ENCODE results near the gene ADAM10. TPM values are rescaled to one million over a fixed set of nuclear protein-coding genes. Genes with fewer than 3 reads are reported as not detected.
A peak's percentile ranks its signal among the peaks of the same experiment; 100 is the strongest.

The ADAM10 gene
- total and polyA plus RNA-seq, 11 donors, result 8.4 to 128 (median 67.0) TPM

DNA sequence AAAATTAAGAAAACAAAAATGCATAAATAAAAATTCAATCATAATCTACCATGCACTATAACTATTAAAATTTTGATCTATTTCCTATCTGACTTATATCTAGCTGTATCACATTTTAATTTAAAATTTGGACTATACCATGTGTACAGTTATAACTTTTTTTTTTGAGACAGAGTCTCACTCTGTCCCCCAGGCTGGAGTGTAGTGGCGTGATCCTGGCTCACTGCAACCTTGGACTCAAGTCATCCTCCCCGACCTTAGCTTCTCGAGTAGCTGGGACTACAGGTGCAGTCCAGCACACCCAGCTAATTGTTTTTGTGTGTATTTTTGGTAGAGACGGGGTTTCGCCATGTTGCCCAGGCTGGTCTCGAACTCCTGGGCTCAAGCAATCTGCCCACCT lies 119.9 kb downstream of the ADAM10 start:
- Histone ChIP-seq H3K27me3 (no peaks in the 10 kb centered on the region), H3K4me1 (peaks cover 0 to 37% (median 19%) of the 10 kb centered on the region in 12 donors), H3K27ac (peak overlapping the region in 5 of 12 donors; percentile 27 to 89 (median 77)), H3K36me3 (peaks cover 0 to 50% (median 40%) of the 10 kb centered on the region in 9 donors), H3K4me3 (no peak overlapping the region), H3K9me3 (no peaks in the 10 kb centered on the region)
- TF ChIP-seq, protein P1, sequence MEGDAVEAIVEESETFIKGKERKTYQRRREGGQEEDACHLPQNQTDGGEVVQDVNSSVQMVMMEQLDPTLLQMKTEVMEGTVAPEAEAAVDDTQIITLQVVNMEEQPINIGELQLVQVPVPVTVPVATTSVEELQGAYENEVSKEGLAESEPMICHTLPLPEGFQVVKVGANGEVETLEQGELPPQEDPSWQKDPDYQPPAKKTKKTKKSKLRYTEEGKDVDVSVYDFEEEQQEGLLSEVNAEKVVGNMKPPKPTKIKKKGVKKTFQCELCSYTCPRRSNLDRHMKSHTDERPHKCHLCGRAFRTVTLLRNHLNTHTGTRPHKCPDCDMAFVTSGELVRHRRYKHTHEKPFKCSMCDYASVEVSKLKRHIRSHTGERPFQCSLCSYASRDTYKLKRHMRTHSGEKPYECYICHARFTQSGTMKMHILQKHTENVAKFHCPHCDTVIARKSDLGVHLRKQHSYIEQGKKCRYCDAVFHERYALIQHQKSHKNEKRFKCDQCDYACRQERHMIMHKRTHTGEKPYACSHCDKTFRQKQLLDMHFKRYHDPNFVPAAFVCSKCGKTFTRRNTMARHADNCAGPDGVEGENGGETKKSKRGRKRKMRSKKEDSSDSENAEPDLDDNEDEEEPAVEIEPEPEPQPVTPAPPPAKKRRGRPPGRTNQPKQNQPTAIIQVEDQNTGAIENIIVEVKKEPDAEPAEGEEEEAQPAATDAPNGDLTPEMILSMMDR (IDR thresholded peaks at IDR 0.05), result no peak
- TF ChIP-seq POLR2A (IDR thresholded peaks at IDR 0.05), result no peak
- WGBS, 4 donors, result 86 to 91% (median 88%) methylated on average over 6 of the region's 6 CpGs
- DNase-seq (peak in 1 of 5 donors; percentile 26), ATAC-seq (peak in 1 of 4 donors; percentile 51)
- intact Hi-C loops (cut with DNase I), result loop anchor here in 3 of 10 donors (5.0 to 10.0 kb wide), 3 partner anchors 118 to 185 kb away; partner anchors contain the start of gene ADAM10 (in 1 of the 3)

GRCh38 chr15:58628206-58628947 lies 121.1 kb downstream of the ADAM10 start:
- no peak for TF ChIP-seq POLR2A (IDR thresholded peaks at IDR 0.05)
- TF ChIP-seq, protein P1 (IDR thresholded peaks at IDR 0.05), result no peak
- Histone ChIP-seq H3K4me1 (peaks cover 0 to 37% (median 19%) of the 10 kb centered on the region in 12 donors), H3K4me3 (peak overlapping the region in 10 of 12 donors; percentile 5 to 49 (median 40)), H3K9me3 (no peaks in the 10 kb centered on the region), H3K27ac (peak overlapping the region; percentile 6 to 89 (median 71)), H3K36me3 (peaks cover 0 to 48% (median 36%) of the 10 kb centered on the region in 9 donors), H3K27me3 (no peaks in the 10 kb centered on the region)
- 48 to 60% (median 51%) methylated on average over 3 of the region's 3 CpGs for WGBS, 4 donors
- intact Hi-C loops (cut with DNase I), result loop anchor here in 2 of 10 donors (5.0 to 10.0 kb wide), 3 partner anchors 119 to 184 kb away; partner anchors contain the start of gene ADAM10 (in 1 of the 2)
- peak in 2 of 4 donors; percentile 61 to 68 for ATAC-seq
- no peak for DNase-seq

DNA sequence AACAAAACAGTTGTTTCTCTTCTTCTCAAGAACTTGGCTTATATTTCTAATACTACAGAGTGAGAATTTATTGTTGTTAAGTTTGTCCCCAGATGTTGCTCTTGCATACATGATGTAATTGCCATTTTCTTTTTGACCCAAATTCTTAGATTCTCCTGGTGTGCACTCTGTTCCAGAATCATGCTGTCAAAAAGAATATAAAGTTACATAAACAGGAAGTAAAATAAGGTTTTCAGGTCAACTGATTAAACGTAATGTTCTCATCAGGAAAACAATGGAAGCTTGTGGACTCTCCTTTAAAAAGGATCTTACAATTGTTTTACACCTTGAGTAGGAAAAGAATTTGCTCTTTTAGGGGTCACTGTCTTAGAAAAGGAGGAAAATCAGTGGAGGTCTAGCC lies 121.8 kb downstream of the ADAM10 start:
- DNase-seq (no peak), ATAC-seq (peak in 3 of 4 donors; percentile 32 to 34 (median 33))
- Histone ChIP-seq H3K36me3 (peaks cover 0 to 42% (median 30%) of the 10 kb centered on the region in 9 donors), H3K4me1 (peaks cover 0 to 34% (median 19%) of the 10 kb centered on the region in 12 donors), H3K4me3 (peak overlapping the region in 1 of 12 donors; percentile 40), H3K27ac (peak overlapping the region in 11 of 12 donors; percentile 6 to 89 (median 71)), H3K9me3 (no peaks in the 10 kb centered on the region), H3K27me3 (no peaks in the 10 kb centered on the region)
- intact Hi-C loops (cut with DNase I), result loop anchor here in 2 of 10 donors (5.0 to 10.0 kb wide), 3 partner anchors 120 to 183 kb away; partner anchors contain the start of gene ADAM10 (in 1 of the 2)
- TF ChIP-seq, protein P1 (IDR thresholded peaks at IDR 0.05), result no peak
- TF ChIP-seq POLR2A (IDR thresholded peaks at IDR 0.05), result no peak
- 16 to 37% (median 18%) methylated on average over 1 of the region's 1 CpG for WGBS, 4 donors

GRCh38 chr15:58627046-58627445 lies 122.5 kb downstream of the ADAM10 start:
- ATAC-seq (no peak), DNase-seq (no peak)
- Histone ChIP-seq H3K9me3 (no peaks in the 10 kb centered on the region), H3K4me3 (no peak overlapping the region), H3K36me3 (peaks cover 0 to 38% (median 26%) of the 10 kb centered on the region in 9 donors), H3K4me1 (peaks cover 0 to 34% (median 19%) of the 10 kb centered on the region in 12 donors), H3K27me3 (no peaks in the 10 kb centered on the region), H3K27ac (peak overlapping the region in 1 of 12 donors; percentile 89)
- intact Hi-C loops (cut with DNase I), result loop anchor here in 2 of 10 donors (5.0 to 10.0 kb wide), 3 partner anchors 120 to 182 kb away; partner anchors contain the start of gene ADAM10 (in 1 of the 2)
- TF ChIP-seq, protein P1 (IDR thresholded peaks at IDR 0.05), result no peak
- no peak for TF ChIP-seq POLR2A (IDR thresholded peaks at IDR 0.05)
- WGBS, 4 donors, result 90 to 94% (median 92%) methylated on average over 2 of the region's 2 CpGs
